Measurements from ENCODE around the gene LONRF3. TPM values are rescaled to one million over a fixed set of nuclear protein-coding genes. Genes with fewer than 3 reads are reported as not detected.

The LONRF3 gene
- polyA plus RNA-seq, 1 experiment: not detected

- no peak for TF ChIP-seq CTCF (IDR thresholded peaks at IDR 0.05; ENCODE audit: insufficient read depth, low read depth, low read length)
- CTCF ChIA-PET: no interaction called here
- no peaks in the 10 kb centered on the region for H3K36me3 ChIP-seq (ENCODE audit: control insufficient read depth, insufficient read depth, low read length)
- no peak for DNase-seq (ENCODE audit: low read depth)
- no peak overlapping the region for H3K4me3 ChIP-seq (ENCODE audit: low read depth, low read length)
- POLR2A ChIA-PET: no interaction called here
- no peaks in the 10 kb centered on the region for H3K27me3 ChIP-seq (ENCODE audit: control insufficient read depth, insufficient read depth, low read length)
Observed at GRCh38 chrX:118945921-118946320, 28.5 kb upstream of the LONRF3 start.

- TF ChIP-seq CTCF (IDR thresholded peaks at IDR 0.05; ENCODE audit: insufficient read depth, low read depth, low read length): no peak
Observed at GRCh38 chrX:118948270-118948669, 26.1 kb upstream of the LONRF3 start.

GRCh38 chrX:118961866-118962560 lies 12.4 kb upstream of the LONRF3 start:
- no peak for DNase-seq (ENCODE audit: low read depth)
- Histone ChIP-seq H3K27me3 (ENCODE audit: control insufficient read depth, insufficient read depth, low read length) (no peaks in the 10 kb centered on the region), H3K4me3 (ENCODE audit: low read depth, low read length) (no peak overlapping the region), H3K36me3 (ENCODE audit: control insufficient read depth, insufficient read depth, low read length) (no peaks in the 10 kb centered on the region)
- TF ChIP-seq CTCF (IDR thresholded peaks at IDR 0.05; ENCODE audit: insufficient read depth, low read depth, low read length): no peak
- ChIA-PET POLR2A (no interaction called here), CTCF (no interaction called here)

More at GRCh38 chrX:118948270-118948669, 26.1 kb upstream of the LONRF3 start:
- CTCF ChIA-PET: interaction anchor here (1.1 kb wide), 1 partner anchor 118 kb away, joined by 3 read pairs; no protein-coding TSS in a partner anchor
- no peak for DNase-seq (ENCODE audit: low read depth)
- Histone ChIP-seq H3K4me3 (ENCODE audit: low read depth, low read length) (no peak overlapping the region), H3K27me3 (ENCODE audit: control insufficient read depth, insufficient read depth, low read length) (no peaks in the 10 kb centered on the region), H3K36me3 (ENCODE audit: control insufficient read depth, insufficient read depth, low read length) (no peaks in the 10 kb centered on the region)
- POLR2A ChIA-PET: no interaction called here

GRCh38 chrX:118963159-118963558 lies 11.3 kb upstream of the LONRF3 start:
- H3K27me3 ChIP-seq (ENCODE audit: control insufficient read depth, insufficient read depth, low read length): no peaks in the 10 kb centered on the region
- CTCF ChIA-PET: no interaction called here
- TF ChIP-seq CTCF (IDR thresholded peaks at IDR 0.05; ENCODE audit: insufficient read depth, low read depth, low read length): no peak
- H3K36me3 ChIP-seq (ENCODE audit: control insufficient read depth, insufficient read depth, low read length): no peaks in the 10 kb centered on the region
- H3K4me3 ChIP-seq (ENCODE audit: low read depth, low read length): no peak overlapping the region
- POLR2A ChIA-PET: no interaction called here
- no peak for DNase-seq (ENCODE audit: low read depth)

GRCh38 chrX:118964252-118964651 lies 10.2 kb upstream of the LONRF3 start:
- no peak for DNase-seq (ENCODE audit: low read depth)
- no peak for TF ChIP-seq CTCF (IDR thresholded peaks at IDR 0.05; ENCODE audit: insufficient read depth, low read depth, low read length)
- POLR2A ChIA-PET: no interaction called here
- Histone ChIP-seq H3K27me3 (ENCODE audit: control insufficient read depth, insufficient read depth, low read length) (no peaks in the 10 kb centered on the region), H3K4me3 (ENCODE audit: low read depth, low read length) (no peak overlapping the region), H3K36me3 (ENCODE audit: control insufficient read depth, insufficient read depth, low read length) (no peaks in the 10 kb centered on the region)
- CTCF ChIA-PET: no interaction called here

Data from BJ (cell line).